Measurements from ENCODE around the gene ARHGEF18.

ARHGEF18 gene

GRCh38 chr19:7328647-7329046, 20.1 kb upstream of the ARHGEF18 start:
- Histone ChIP-seq H2AFZ (ENCODE audit: low read depth, low read length) (no peak overlapping the region), H3K4me1 (ENCODE audit: insufficient read depth, low read length) (no peaks in the 10 kb centered on the region), H3K36me3 (ENCODE audit: insufficient read depth, low read length) (no peaks in the 10 kb centered on the region), H4K20me1 (ENCODE audit: insufficient read depth, low read length) (no peaks in the 10 kb centered on the region), H3K4me2 (ENCODE audit: insufficient read depth, low read length) (no peak overlapping the region), H3K79me2 (ENCODE audit: insufficient read depth, low read length) (no peaks in the 10 kb centered on the region), H3K4me3 (ENCODE audit: low read depth in 1 of 2, low read length in 2 of 2) (no peak overlapping the region), H3K9ac (ENCODE audit: low read depth, low read length) (no peak overlapping the region), H3K27me3 (ENCODE audit: insufficient read depth, low read length, poor library complexity) (no peaks in the 10 kb centered on the region), H3K27ac (ENCODE audit: low read length) (no peak overlapping the region), H3K9me3 (ENCODE audit: insufficient read depth, low read length, severe bottlenecking) (no peaks in the 10 kb centered on the region)
- peak; percentile 38 for TF ChIP-seq CTCF (IDR thresholded peaks at IDR 0.05; ENCODE audit: borderline replicate concordance, extremely low read depth, low read length, poor library complexity, severe bottlenecking)
- TF ChIP-seq EZH2 (IDR thresholded peaks at IDR 0.05; ENCODE audit: borderline replicate concordance, low read depth, low read length, severe bottlenecking): no peak
- ATAC-seq (ENCODE audit: insufficient read depth, low read depth): no peak
- DNase-seq: no peak

GRCh38 chr19:7331446-7331845, 17.3 kb upstream of the ARHGEF18 start:
- TF ChIP-seq CTCF (IDR thresholded peaks at IDR 0.05; ENCODE audit: borderline replicate concordance, extremely low read depth, low read length, poor library complexity, severe bottlenecking) (no peak), EZH2 (IDR thresholded peaks at IDR 0.05; ENCODE audit: borderline replicate concordance, low read depth, low read length, severe bottlenecking) (no peak)
- no peaks in the 10 kb centered on the region for H3K36me3 ChIP-seq (ENCODE audit: insufficient read depth, low read length)
- no peaks in the 10 kb centered on the region for H3K9me3 ChIP-seq (ENCODE audit: insufficient read depth, low read length, severe bottlenecking)
- no peak overlapping the region for H3K4me2 ChIP-seq (ENCODE audit: insufficient read depth, low read length)
- ATAC-seq (ENCODE audit: insufficient read depth, low read depth) (no peak), DNase-seq (no peak)
- no peak overlapping the region for H3K4me3 ChIP-seq (ENCODE audit: low read depth in 1 of 2, low read length in 2 of 2)
- no peaks in the 10 kb centered on the region for H3K27me3 ChIP-seq (ENCODE audit: insufficient read depth, low read length, poor library complexity)
- no peaks in the 10 kb centered on the region for H3K79me2 ChIP-seq (ENCODE audit: insufficient read depth, low read length)
- H3K9ac ChIP-seq (ENCODE audit: low read depth, low read length): no peak overlapping the region
- no peaks in the 10 kb centered on the region for H4K20me1 ChIP-seq (ENCODE audit: insufficient read depth, low read length)
- H2AFZ ChIP-seq (ENCODE audit: low read depth, low read length): no peak overlapping the region
- H3K4me1 ChIP-seq (ENCODE audit: insufficient read depth, low read length): no peaks in the 10 kb centered on the region
- no peak overlapping the region for H3K27ac ChIP-seq (ENCODE audit: low read length)

GRCh38 chr19:7333198-7334118, 15.3 kb upstream of the ARHGEF18 start:
- Histone ChIP-seq H3K9ac (ENCODE audit: low read depth, low read length) (no peak overlapping the region), H3K4me3 (ENCODE audit: low read depth in 1 of 2, low read length in 2 of 2) (no peak overlapping the region), H3K36me3 (ENCODE audit: insufficient read depth, low read length) (no peaks in the 10 kb centered on the region), H3K79me2 (ENCODE audit: insufficient read depth, low read length) (no peaks in the 10 kb centered on the region), H3K4me1 (ENCODE audit: insufficient read depth, low read length) (peaks cover 17% of the 10 kb centered on the region), H3K9me3 (ENCODE audit: insufficient read depth, low read length, severe bottlenecking) (peaks cover 7% of the 10 kb centered on the region), H4K20me1 (ENCODE audit: insufficient read depth, low read length) (no peaks in the 10 kb centered on the region), H3K4me2 (ENCODE audit: insufficient read depth, low read length) (no peak overlapping the region), H3K27ac (ENCODE audit: low read length) (no peak overlapping the region), H2AFZ (ENCODE audit: low read depth, low read length) (no peak overlapping the region), H3K27me3 (ENCODE audit: insufficient read depth, low read length, poor library complexity) (no peaks in the 10 kb centered on the region)
- no peak for ATAC-seq (ENCODE audit: insufficient read depth, low read depth)
- no peak for TF ChIP-seq CTCF (IDR thresholded peaks at IDR 0.05; ENCODE audit: borderline replicate concordance, extremely low read depth, low read length, poor library complexity, severe bottlenecking)
- no peak for TF ChIP-seq EZH2 (IDR thresholded peaks at IDR 0.05; ENCODE audit: borderline replicate concordance, low read depth, low read length, severe bottlenecking)
- no peak for DNase-seq

Measured in DND-41 (cell line).